HuH-7.5 (cell line): ENCODE results near the gene TMCO5A.

ENCODE experiments used
- DNase-seq: peaks from one replicate; pipeline ENCODE4 v3.0.0; 2011; ENCODE audit warnings: low spot score

The TMCO5A gene

DNA sequence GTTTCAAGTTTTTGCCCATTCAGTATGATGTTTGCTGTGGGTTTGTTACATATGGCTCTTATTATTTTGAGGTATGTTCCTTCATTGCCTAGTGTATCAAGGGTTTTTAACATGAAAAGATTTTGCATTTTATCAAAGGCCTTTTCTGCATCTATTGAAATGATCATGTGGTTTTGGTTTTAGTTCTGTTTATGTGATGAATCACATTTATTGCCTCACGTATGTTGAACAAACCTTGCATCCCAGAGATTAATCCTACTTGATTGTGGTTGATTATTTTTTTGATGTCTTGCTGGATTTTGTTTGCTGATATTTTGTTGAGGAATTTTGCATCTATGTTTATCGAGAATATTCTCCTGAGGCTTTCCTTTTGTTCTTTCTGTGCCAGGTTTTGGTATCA is 39.4 kb downstream of the TMCO5A start:
- DNase-seq: no peak

DNA sequence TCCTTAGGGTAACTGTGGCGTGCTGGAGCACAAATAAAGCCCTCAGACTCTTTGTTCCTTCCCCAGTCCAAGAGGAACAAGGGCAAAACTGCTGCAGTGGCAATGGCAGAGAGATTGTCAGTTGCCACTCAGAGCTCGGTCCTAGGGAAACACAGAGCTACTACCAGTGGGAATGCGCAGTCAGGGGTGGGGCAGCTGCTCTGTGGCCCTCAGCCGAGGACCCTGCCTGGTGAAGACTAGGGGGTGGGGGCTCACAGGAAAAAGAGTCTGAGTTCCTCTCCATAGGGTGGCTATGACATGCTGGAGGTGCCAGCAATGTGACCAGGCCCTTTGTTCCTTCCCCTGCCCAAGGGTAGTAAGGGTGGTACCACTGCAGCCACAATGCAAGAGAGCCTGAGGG is 43.8 kb downstream of the TMCO5A start:
- no peak for DNase-seq

DNA sequence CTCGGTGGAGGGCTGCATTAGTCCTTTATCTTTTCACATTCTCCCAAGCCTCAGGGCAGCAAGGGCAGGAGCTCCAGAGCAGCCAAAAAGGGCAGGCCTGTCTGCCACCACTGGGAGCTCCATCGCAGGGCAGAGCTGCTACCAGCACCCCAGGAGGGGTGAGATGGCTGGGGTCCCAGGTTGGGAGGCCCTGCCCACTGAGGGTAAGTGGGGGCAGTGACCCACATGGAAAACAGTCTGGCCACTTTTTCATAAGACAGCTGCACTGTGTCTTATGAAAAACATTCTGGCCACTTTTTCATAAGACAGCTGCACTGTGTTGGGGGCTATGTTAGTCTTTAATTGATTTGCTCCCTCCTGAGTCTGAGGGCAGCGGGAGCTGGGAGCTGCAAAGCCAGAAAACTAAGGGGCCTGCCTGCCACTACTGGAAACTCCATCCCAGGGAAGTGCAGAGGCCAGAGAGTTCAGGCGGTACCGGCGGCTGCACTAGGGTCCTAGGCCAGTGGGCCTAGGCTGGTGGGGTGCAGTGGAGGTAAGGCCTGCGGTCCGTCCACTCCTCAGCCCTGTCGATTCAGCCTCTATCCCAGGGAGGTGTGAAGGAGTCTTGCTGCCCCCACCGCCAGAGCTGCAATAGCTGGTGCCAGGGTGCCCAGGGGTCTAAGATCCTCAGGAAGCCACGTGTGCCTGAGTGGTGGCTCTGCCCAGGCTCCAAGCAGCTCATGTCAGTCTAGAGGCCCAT is 45.4 kb downstream of the TMCO5A start:
- no peak for DNase-seq

DNA sequence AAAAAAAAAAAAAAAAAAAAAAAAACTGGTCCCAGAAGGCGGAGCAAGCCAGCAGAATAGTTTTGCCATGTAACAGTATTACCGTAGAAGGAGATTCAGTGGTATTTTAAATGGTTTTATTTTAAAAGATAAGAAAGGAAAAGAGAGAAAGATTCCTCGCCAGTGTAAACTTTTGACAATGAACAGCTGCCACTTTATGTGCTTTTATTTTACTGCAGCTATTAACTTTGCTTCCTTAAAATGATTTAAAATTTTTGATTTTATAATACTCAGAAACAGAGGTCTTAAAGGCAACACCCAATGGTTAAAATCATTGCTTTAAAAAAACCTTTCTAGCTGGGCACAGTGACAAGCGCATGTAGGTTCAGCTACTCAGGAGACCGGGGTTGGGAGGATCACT is 46.8 kb downstream of the TMCO5A start:
- no peak for DNase-seq

DNA sequence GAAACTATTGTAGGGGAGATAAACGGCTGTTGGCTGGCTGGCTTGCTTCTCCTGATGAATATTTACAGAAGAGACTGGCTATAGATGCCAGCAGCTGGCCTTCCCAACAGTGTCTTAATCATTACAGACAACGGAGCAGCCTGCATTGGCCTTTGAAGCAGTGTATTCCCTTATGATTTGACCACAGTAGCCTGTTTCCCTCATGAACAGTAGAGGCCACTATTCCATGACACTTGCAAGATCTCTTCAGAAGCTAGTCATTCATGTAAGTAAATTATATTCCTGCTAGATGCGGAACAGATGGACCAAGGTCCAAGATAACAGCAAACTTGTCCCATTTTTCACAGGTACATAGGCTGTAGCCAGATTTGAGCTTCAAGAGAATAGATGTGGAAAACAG is 47.3 kb downstream of the TMCO5A start:
- DNase-seq: no peak

DNA sequence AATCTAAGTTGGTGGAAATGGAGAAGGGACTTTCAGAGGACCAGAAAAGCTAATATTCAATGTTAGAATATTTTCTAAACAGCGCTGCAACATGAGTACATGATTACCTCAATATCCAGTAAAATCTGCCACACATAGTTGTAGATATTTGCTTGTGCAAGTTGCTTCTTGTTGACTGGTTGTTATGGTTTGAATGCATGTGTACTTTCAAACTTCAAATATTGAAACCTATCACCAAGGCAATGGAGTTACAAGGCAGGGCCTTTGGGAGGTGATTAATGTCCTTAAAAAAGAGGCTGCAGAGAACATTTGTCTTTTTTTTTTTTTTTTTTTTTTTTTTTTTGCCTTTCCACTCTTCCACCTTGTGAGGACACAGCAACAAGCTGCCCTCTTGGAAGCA is 49.9 kb downstream of the TMCO5A start:
- DNase-seq: no peak

DNA sequence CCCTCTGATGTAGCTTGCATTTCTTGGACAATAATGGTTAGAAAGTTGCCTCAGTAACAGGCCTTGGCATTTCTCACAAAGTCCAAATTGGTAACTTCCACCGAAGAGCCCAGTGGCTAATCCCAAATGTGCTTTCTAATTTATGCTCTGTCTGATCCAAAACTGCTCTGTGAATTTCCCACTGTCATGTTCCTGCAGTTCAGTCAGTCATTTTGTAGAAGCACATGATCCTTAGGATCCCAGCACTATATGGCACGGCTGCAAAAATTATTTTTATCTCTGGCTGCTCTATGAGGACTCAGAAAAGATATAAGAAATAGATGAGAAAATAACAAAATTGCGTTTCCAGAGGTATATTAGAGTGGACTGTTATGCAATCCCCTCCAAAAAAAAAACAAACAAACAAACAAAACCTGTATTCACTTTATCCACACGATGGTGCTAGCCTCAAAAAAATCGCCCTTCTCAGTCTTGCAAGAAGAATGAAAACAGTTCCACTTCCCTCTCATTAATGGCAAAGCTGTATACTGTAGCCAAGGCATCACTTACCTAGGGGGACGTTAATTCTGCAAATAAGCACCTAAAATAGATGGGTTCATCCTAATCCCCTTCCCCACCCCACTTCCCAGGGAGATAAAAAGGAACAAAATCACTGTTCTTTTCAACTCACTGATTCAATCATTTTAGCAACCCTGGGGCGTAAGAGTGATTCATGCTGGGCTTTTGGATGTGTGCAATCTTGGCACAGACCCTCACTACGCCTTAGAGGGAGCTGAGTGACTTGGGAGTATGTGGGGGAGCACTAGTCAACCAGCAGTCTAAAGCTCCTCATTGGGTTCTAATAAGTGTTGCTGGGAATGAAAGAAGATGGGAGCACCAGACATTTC is 61.3 kb downstream of the TMCO5A start:
- DNase-seq: no peak
